NOMO-1 (cell line): ENCODE data around the gene THBD.

ENCODE experiments used
- DNase-seq, 2 experiments: peaks; one replicate each; lab custom pipeline; 2025; ENCODE audit not compliant: unreplicated experiment in 2 of 2; lab: John Stamatoyannopoulos, UW

THBD gene

GRCh38 chr20:23018941-23019340, 30.5 kb downstream of the THBD start:
- DNase-seq = no peak

GRCh38 chr20:23018432-23018831, 31.0 kb downstream of the THBD start:
- DNase-seq = no peak

GRCh38 chr20:23017516-23017915, 32.0 kb downstream of the THBD start:
- no peak for DNase-seq

GRCh38 chr20:23013429-23013828, 36.0 kb downstream of the THBD start:
- DNase-seq = no peak

- no peak for DNase-seq
Observed at GRCh38 chr20:23011008-23011721, 38.3 kb downstream of the THBD start.

- no peak for DNase-seq
Observed at GRCh38 chr20:23010096-23010495, 39.4 kb downstream of the THBD start.

GRCh38 chr20:23009636-23010035, 39.8 kb downstream of the THBD start:
- DNase-seq = no peak

- DNase-seq = no peak
Observed at GRCh38 chr20:23008667-23009066, 40.8 kb downstream of the THBD start.

GRCh38 chr20:23007886-23008655, 41.4 kb downstream of the THBD start:
- no peak for DNase-seq

- no peak for DNase-seq
Observed at GRCh38 chr20:23007462-23007861, 42.0 kb downstream of the THBD start.

- DNase-seq = no peak
Observed at GRCh38 chr20:23005776-23006175, 43.7 kb downstream of the THBD start.

GRCh38 chr20:23003881-23004460, 45.5 kb downstream of the THBD start:
- DNase-seq = no peak

GRCh38 chr20:23003077-23003635, 46.3 kb downstream of the THBD start:
- no peak for DNase-seq

GRCh38 chr20:23002276-23002675, 47.2 kb downstream of the THBD start:
- DNase-seq = peak in 1 of 2 experiments; percentile 5

GRCh38 chr20:23000232-23000947, 49.1 kb downstream of the THBD start:
- no peak for DNase-seq

GRCh38 chr20:22999756-23000155, 49.7 kb downstream of the THBD start:
- DNase-seq = no peak

- DNase-seq = no peak
Observed at GRCh38 chr20:22998476-22998875, 51.0 kb downstream of the THBD start.

GRCh38 chr20:22995923-22996322, 53.5 kb downstream of the THBD start:
- no peak for DNase-seq
